HG03378 (cell line): ENCODE data around the gene ZFYVE16.
"Not testable (repeated sequence)": the region's sequence is repeated elsewhere in the genome, so short reads cannot be mapped to it uniquely, and the experiment has no call there.

Experiments
- ATAC-seq: cut with Tn5 transposase; IDR thresholded peaks from one replicate; pipeline ENCODE4 v1.9.1; 2021; ENCODE audit warnings: mild to moderate bottlenecking, moderate library complexity; ENCODE audit not compliant: unreplicated experiment

Gene ZFYVE16

DNA sequence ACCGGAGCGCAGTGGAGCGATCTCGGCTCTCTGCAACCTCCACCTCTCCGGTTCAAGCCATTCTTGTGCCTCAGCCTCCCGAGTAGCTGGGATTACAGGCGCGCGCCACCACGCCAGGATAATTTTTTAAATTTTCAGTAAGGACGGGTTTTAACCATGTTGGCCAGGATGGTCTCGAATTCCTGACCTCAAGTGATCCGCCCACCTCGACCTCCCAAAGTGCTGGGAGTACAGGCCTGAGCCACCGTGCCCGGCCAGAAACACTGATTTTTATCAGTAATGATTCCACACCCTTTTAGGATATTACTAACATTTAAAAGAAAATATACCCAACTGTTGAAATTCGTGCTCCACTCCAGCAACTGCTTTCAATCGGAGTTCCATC lies 79.6 kb downstream of the ZFYVE16 start:
- ATAC-seq: no peak

DNA sequence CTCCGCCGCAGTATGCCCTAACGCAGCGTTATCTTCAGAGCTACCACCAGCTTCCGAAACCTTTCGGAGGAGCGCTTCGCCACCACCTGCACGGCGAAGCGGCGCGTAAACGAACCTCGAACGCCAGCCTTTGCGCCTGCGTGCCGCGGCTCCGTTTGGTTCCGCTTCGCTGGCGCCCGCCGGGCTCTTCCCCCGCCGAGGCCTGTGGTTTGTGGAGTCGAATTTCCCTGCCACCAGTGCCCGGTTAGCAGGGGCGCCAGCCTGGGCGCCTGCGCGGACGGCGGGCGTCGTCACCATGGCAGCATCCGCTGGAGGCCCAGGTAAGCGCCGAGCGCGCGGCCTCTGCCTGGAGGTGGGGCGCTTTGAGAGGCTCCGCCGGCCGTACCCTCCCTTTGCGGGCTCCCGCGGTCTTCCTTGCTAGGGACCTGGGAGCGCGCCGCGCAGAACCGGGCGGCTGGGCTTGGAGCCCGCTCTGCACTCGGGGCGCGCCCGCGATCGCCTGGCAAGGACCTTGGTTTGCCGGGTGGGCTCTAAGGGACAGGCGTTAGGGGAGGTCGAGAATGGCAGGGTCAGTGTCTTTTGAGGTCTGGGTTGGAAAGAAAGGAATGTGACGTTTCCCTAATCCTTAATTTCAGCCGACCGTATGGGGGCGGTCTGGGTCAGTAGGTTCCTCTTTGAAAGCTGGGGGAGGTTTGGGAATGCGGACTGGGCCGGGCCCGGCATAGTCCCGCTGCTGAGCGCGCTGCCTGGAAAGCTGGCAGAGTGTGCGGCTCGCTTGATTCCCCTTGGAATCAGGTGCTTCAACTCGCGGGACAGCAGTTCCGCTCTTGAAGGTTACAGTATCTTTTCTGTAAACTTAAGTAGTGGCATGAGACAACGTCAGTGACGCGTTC lies 80.2 kb downstream of the ZFYVE16 start, which contains the start of gene FAM151B:
FAM151B (plus strand) TSS at position 272 of the 893 bp plus-strand sequence; CDS start at position 296, 24 bp downstream.
- ATAC-seq: peak; percentile 71

- ATAC-seq: no peak
Observed at GRCh38 chr5:80491296-80491695, 83.4 kb downstream of the ZFYVE16 start.

DNA sequence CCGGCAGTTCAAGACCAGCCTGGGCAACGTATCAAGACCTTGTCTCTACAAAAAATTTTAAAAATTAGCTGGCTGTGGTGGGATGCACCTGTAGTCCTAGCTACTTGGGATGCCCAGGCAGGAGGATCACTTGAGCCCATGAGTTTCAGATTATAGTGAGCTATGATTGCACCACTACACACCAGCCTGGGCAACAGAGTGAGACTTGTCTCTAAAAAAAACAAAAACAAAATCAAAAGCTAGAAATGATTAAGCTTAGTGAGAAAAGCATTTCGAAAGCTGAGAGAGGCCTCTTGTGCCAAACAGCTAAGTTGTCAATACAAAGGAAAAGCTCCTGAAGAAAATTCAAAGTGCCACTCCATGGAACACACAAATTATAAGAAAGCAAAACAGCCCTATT lies 84.9 kb downstream of the ZFYVE16 start:
- ATAC-seq: no peak

DNA sequence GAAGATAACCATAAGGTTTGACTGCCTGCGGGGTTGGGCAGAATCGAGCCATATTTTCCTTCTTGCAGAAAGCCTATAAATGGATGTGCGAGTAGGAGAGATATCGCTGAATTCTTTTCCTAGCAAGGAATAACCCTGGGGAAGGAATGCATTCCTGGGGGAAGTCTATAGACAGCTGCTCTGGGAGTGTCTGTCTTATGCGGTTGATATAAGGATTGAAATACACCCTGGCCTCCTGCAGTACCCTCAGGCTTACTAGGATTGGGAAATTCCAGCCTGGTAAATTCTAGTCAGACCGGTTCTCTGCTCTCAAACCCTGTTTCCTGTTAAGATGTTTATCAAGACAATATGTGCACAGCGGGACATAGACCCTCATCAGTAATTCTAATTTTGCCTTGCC lies 85.6 kb downstream of the ZFYVE16 start:
- not testable (repeated sequence) for ATAC-seq

GRCh38 chr5:80495891-80496290 lies 88.0 kb downstream of the ZFYVE16 start:
- no peak for ATAC-seq

- no peak for ATAC-seq
Observed at GRCh38 chr5:80502800-80503199, 94.9 kb downstream of the ZFYVE16 start.

DNA sequence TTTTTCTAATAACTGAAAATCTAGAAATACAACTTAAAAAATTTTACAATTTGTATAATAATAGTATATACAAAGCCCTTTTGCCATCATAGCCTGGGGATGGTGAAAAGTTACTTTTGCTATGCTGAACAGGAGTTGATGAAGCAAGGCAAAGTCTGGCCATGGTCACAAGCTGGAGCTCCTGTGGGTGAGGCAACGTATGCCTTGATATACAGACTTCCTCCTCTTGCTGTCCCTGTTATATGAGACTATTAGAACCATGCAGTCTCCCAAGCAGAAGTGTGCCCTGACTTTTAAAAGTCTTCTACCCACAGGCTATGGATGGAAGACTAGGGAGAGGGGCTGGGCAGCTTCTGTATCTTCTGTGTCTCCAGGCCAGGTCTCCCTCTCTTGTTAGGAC lies 95.8 kb downstream of the ZFYVE16 start:
- ATAC-seq: no peak

- ATAC-seq: no peak
Observed at GRCh38 chr5:80504833-80505232, 97.0 kb downstream of the ZFYVE16 start.

- no peak for ATAC-seq
Observed at GRCh38 chr5:80507663-80508062, 99.8 kb downstream of the ZFYVE16 start.

GRCh38 chr5:80508844-80509243 lies 101.0 kb downstream of the ZFYVE16 start:
- no peak for ATAC-seq

DNA sequence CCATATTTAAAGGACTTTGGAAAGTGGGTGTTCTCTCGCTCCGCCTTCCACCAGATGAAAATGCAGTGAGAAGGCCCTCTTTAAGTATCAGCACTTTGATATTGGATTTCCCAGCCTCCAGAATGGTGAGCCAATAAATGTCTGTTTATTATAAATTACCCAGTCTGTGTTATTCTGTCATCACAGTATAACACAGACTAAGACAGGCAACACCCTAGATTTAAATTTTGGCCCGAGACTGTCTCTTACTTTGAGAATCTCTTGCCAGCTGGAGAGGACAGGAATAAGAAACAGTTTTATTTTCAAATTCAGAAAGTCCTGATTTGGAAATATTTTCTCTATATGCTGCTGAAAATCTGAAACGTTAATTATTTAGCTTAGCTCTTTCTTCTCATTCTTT lies 101.5 kb downstream of the ZFYVE16 start:
- ATAC-seq: no peak

DNA sequence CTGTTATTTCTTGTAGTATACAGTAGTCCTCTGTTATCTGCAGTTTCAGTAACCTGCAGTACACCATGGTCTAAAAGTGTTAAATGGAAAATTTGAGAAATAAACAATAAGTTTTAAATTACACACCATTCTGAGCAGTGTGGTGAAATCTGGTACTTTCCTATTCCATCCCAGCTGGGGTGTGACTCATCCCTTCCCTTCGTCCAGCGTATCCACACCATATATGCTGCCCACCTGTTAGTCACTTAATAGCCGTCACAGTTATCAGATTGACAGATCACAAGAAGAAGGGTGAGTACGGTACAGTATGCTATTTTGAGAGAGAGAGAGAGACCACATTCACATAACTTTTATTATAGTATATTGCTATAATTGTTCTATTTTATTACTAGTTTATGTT lies 109.0 kb downstream of the ZFYVE16 start:
- ATAC-seq: no peak
